HG02870 (cell line): Measurements from ENCODE around the gene CDKN2C.
A peak's percentile ranks its signal among the peaks of the same experiment; 100 is the strongest.
"Not testable (repeated sequence)": the region's sequence is repeated elsewhere in the genome, so short reads cannot be mapped to it uniquely, and the experiment has no call there.

Experiments used
- ATAC-seq: cut with Tn5 transposase; IDR thresholded peaks from one replicate; pipeline ENCODE4 v1.9.1; 2021; ENCODE audit warnings: mild to moderate bottlenecking, moderate library complexity; ENCODE audit not compliant: unreplicated experiment

CDKN2C gene

DNA sequence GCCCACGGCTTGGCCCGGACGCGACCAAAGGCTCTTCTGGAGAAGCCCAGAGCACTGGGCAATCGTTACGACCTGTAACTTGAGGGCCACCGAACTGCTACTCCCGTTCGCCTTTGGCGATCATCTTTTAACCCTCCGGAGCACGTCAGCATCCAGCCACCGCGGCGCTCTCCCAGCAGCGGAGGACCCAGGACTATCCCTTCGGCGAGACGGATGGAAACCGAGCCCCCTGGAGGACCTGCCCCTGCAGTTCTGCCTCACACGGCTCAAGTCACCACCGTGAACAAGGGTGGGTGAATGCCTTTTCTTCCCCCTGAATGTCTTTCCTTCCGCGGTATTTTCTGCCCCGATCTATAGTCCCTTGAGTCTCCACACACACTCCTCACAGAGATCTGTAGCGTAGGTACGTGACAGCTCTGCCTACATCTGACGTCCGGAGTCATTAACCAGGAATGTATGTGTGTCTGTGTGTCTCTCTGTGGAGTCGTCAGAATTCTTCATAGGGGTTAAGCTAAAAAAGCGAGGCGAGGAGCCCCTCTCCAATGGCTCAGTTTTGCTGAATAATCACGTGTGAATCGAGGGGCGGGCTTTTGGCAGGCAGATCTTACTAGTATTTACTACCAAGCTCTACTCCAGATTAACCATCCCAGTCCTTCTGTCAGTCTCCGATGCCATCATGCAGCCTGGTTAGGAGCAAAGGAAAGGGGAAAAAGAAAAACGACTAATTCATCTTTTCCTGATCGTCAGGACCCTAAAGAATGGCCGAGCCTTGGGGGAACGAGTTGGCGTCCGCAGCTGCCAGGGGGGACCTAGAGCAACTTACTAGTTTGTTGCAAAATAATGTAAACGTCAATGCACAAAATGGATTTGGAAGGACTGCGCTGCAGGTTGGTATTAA is at the start of gene CDKN2C:
Gene CDKN2C (plus strand): TSS at position 635 of the 898 bp plus-strand sequence. CDS start 124 bp downstream, at position 759.
- ATAC-seq = peak; percentile 26

DNA sequence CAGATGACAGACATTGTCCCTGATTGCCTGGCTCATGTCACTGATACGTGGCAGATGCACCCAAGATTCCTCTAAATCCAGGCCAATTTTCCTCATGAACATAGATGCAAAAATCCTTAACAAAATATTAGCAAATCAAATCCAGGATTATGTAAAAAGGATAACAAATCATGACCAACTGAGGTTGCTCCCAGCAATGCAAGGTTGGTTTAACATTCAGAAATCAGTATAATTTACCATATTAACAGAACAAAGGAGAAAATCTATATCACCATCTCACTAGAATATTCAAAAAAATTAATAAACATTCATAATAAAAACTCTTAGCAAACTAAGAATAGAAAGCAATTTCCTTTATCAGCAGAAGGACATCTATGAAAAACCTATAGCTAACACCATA is 49.6 kb upstream of the CDKN2C start:
- ATAC-seq = no peak

DNA sequence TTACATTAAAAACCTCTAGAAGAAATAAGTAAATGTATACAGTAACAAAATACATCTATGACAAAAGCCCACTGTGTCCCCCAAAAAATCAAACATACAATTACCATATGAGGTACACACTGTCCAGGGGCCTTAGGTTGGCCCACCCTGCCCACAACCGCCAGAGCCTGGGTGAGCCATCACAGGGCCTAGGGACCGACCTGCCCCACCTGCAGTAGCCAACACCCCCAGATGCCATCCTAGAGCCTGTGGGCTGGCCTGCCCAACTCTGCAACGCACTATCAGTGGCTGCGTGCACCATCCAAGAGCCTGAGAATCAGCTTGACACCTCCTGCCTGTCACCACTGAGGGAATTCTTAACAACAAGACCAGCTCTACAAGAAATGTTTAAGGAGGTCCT is 49.0 kb upstream of the CDKN2C start:
- ATAC-seq = no peak

DNA sequence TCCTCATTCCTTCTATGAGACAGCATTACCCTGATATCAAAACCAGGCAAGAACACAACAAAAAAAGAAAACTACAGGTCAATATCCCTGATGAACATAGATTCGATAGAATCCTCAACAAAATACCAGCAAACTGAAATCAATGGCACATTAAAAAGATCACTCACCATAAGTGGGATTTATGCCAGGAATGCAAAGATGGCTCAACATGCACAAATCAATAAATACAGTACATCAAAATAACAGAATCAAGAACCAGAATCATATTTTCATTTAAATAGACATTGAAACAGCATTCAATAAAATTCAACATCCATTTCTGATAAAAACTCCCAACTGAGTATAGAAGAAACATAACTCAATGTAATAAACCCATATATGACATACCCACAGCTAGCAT is 46.5 kb upstream of the CDKN2C start:
- ATAC-seq = no peak

DNA sequence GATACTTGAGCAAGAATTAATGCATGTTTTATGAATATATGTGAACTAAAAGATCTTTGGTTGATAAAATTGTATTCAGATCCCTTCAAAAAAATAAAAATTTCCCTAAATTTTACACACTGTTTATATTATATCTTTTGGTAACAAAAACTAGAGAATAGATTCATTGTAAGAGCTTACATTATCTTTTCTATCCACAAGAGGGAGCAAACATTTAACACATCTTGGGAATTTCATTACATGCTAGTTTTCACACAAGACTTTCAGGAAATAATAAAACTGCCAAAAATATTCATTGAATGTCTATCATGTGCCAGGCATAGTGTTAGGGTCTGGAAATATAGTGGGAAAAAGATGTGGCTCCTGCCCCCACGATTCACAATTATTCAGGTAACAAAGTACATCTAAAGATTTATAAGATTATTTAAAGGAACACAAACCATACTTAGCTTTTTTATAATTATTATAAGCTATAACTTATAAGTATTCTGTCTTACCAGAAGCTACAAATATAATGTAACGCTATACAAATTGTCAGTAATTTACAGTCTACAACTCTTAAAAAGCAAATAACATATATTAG is 40.6 kb upstream of the CDKN2C start:
- no peak for ATAC-seq

DNA sequence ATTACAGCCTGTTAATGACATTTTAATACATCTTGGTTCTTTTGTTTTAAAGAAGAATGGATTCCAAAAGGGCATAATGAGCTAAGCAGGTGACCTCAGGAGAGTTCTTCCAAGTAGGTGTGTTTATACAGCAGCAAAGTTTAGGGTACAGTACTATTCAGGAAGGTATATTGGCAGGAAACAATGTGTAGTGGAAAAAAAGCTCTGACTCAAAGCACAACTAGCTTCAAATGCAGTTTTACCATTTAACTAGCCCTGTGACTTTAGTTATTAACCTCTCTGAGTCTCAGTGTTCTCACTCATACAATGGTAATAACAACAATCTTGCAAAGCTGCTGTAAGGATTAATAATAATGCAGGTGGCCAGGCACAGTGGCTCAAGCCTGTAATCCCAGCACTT is 39.9 kb upstream of the CDKN2C start:
- ATAC-seq = peak; percentile 82

DNA sequence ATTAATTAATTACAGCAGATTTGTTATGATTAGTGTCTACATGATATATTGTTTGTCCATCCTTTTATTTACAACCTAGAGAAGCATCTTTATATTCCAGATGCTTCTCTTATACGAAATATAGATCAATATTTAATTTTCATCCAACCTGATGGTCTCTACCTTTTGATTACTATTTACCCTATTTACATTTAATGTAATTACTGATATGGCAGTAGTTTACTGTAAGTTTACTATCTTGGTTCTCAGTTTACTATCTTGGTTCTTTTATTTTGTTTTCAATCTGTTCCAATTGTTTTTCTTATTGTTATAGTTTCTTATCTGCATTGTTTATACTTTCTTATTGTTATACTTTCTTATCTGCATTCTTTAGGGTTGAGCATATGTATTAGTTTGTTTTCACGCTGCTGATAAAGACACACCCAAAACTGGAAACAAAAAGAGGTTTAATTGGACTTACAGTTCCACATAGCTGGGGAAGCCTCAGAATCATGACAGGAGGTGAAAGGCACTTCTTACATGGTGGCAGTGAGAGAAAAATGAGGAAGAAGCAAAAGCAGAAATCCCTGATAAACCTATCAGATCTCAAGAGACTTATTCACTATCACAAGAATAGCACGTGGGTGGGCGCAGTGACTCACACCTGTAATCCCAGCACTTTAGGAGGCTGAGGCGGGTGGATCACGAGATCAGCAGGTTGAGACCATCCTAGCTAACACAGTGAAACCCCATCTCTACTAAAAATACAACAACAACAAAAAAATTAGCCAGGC is 38.9 kb upstream of the CDKN2C start:
- ATAC-seq = no peak

DNA sequence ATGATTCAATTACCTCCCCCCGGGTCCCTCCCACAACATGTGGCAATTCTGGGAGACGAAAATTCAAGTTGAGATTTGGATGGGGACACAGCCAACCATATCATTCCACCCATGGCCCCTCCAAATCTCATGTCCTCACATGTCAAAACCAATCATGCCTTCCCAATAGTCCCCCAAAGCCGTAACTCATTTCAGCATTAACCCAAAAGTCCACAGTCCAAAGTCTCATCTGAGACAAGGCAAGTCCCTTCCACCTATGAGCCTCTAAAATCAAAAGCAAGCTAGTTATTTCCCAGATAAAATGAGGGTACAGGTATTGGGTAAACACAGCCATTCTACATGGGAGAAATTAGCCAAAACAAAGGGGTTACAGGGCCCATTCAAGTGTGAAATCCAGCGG is 38.0 kb upstream of the CDKN2C start:
- not testable (repeated sequence) for ATAC-seq

DNA sequence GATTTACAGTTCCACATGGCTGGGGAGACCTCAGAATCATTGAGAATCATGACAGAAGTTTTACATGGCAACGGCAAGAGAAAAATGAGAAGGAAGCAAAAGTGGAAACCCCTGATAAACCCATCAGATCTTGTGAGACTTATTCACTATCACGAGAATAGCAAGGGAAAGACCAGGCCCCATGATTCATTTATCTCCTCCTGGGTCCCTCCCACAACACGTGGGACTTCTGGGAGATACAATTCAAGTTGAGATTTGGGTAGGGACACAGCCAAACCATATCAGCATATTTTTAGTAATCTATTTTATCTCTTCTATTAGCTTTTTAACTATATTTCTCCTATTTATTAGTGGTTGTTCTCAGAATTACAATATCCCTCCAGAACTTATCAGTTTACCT is 36.3 kb upstream of the CDKN2C start:
- ATAC-seq = not testable (repeated sequence)

DNA sequence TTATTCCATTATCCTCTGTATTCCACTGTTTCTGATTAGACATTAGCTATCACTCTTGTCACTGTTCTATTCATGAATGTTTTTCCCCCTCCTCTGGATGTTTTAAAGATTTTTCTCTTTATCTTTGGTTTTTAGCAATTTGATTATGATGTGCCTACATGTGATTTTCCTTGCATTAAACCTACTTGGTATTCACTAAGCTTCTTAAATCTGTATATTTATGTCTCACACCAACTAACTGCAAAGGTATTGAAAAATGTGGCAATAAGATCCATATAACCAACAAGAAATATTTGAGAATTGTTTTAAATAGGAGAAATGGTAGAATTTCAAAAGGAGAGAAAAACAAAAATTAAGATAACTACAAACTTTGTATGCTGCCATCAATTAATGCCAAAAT is 35.2 kb upstream of the CDKN2C start:
- no peak for ATAC-seq

DNA sequence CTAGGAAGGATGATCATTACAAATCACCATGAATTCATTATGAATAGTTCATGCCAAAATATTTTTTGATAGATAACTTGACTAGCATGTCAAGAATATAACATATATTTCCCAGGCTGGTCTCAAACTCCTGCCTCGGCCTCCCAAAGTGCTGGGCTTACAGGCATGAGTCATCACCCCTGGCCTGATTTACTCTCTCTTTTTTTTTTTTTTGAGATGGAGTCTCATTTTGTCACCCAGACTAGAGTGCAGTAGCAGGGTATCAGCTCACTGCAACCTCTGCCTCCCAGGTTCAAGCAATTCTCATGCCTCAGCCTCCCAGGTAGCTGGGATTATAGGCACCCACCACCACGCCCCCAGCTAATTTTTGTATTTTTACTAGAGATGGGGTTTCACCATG is 34.8 kb upstream of the CDKN2C start:
- not testable (repeated sequence) for ATAC-seq

DNA sequence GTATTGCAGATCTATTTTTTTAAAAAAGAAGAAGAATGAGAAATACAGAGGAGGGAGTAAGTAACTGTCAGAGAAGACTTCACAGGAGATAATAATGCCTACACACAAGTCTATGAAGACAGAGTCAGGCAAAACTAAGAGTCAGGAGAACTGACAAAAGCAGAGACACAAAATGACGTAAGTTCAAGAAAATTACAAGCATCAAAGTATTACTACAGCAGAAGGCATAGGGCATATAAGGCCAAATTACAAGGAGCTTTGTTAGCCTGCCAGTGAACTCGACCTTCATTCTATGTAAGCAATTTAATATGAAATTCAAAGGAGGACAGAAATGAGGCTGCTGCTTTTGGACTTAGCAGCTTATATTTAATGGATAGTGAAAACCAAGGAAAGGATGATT is 33.7 kb upstream of the CDKN2C start:
- no peak for ATAC-seq

DNA sequence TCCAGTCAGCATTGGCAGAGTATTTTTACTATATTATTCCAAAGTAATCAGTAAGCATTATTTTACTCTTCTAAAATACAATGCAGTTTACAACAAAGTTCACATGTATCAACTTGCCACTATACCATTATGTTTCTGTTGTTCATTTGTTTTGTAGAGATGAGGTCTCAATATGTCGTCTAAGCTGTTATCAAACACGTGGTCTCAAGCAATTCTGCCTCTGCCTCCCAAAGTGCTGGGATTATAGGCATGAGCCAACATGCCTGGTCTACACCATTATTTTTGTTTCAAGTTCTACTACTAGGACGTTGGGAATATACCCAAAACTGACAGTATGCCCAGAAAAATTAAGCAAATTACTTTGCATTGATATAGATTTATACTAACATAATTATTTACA is 29.8 kb upstream of the CDKN2C start:
- no peak for ATAC-seq

DNA sequence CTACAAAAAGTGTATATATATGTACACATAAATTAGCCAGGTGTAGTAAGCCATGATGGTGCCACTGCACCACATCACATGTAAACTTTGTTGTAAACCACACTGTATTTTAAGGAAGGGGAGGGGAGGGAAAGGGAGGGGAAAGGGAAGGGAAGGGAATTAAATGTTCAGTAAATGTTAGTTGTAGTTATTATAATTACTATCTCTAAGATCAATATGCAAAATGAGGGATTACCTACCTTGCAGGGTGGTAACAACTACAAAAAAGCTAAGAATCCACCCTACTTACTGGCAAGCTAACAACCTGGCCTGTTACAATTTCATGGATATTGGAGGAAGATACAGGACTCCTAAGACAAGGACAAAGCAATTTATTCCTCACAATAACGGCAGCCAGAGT is 27.7 kb upstream of the CDKN2C start:
- no peak for ATAC-seq

DNA sequence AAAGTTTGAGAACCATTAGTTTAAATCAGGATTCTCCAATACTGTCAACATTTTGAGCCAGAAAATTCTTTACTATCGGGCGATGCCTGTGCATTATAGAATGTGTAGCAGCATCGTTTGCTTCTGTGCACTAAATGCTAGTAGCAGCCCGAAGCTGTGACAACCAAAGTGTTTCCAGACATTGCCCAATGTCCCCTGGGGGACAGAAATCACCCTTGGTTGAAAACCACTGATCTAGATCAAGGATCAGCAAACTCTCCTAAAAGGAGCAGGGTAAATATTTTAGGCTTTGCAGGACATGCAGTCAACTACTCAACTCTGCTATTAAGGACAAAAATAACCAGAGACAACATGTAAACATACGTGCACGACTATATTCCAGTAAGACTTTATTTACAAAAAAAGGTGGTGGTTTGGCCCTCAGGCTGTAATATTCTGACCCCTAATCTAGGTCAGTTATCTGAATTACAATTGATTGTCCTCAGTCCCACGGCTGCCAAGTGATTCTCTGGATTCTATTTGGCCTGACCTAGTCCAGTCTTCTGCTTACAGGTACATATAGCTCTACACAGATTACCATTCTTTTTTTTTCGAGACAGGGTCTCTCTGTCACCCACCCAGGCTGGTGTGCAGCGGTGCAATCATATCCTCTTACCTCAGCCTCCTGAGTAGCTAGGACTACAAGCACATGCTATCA is 20.6 kb upstream of the CDKN2C start:
- no peak for ATAC-seq

DNA sequence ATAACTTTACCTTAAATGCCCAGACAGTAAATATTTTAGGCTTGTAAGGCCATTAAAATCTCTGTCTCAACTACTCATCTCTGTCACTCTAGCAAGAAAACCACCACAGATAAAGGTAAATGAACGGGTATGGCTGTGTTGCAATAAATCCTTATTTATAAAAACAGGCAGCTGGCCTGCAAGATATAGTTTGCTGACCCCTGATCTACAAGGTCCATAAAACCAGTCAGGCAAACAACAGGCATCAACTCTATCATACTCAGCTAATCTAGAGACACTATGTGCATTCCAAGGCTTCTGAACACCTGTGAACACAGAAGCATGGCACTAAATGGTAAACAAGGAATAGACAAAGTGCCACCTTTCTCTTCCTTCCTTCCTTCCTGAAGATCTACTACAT is 19.6 kb upstream of the CDKN2C start:
- ATAC-seq = no peak

DNA sequence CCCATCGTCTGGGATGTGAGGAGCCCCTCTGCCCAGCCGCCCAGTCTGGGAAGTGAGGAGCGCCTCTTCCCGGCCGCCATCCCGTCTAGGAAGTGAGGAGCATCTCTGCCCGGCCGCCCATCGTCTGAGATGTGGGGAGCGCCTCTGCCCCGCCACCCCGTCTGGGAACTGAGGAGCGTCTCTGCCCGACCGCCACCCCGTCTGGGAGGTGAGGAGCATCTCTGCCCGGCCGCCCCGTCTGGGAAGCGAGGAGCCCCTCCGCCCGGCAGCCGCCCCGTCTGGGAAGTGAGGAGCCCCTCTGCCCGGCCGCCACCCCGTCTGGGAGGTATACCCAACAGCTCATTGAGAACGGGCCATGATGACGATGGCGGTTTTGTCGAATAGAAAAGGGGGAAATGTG is 17.5 kb upstream of the CDKN2C start:
- ATAC-seq = not testable (repeated sequence)

DNA sequence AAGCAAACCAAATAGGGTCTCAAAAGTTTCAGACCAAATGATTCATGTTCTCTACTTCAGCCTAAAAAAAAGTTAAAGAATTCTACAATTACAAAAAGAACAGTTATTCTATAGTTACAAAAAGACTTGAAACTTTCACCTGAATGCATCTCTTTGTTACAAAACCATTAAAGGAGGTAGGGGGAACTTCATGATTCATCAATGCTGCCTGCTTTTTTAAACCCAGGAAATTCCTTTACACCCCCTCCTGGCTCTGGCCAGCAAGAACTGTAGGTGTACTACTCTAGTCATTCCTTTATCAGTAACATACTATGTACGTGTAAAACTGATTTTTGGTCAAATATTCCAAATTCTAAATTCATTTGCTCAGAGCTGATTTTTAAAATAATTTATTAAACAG is 14.9 kb upstream of the CDKN2C start:
- no peak for ATAC-seq

DNA sequence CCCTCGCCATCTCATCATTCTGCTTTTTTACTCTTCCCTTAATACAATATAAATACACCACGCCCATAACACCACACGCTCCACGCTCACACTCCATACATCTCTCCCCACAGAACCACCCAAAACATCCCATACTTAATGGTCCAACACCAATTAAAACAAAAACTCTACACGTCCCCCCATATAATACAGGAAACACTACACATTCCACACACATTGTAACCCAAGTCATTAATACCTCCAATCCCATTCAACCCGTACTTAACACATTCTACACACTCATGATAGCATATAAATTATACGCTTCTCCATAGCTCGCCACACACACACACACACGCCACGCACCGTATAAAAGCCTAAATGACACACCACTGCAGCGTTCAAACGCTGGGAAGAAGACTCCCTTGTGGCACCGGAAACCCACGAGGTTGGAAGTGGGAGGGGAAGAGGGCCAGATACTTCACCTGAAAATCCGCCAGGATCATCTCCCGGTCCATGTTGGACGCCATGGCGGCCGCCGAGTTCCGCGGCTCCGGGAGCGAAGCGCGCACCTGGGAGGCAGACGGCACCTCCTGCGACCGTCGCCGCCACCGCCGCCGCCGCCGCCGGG is 10.6 kb upstream of the CDKN2C start:
- ATAC-seq = no peak

DNA sequence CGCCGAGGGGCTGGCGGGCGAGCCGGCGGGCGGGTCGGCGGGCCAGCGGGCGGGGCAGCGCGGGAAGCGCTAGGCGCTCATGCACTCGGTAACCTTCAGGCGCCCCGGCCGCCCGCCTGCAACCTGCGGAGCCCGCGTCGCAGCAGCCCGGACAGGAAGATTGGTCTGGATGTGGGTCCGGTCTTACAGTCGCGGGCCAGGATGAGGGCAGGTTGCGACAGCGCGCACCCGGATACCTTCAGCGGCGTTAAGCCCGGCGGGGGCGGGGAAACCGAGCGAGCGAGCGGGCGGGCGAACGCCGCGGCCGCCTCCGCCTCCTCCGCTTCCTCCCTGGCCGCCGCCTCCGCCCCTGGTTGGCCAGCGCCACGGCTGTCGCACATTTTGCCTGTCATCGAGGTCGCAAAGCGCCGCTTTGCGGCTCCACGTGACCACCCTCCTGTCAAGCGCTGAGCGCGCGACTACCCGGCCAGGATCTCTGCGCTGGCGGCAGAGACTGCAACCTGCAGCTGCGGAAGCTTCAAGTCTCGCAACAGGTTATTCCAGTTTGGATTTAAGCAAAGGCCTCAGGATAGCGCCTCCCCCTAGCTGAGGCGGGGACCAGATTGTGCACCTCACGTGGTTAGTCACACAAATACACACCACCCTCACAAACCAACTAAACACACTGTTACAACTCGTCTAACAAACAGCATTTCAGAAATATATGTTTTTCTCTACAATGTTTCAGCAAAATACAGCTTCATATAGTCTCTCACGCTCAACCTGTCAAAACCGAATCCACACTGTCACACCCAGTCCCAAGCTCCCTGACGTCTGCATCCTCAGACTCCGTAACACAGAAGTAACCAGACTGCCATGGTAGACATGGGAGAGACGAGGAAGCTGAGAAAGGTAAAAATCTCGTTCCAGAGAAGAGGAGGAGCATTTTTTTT is 9.9 kb upstream of the CDKN2C start, which contains the start of gene FAF1:
Gene FAF1 (minus strand): TSS at position 355 of the 932 bp plus-strand sequence. CDS start 456 bp downstream, outside the sequence.
- peak; percentile 83 for ATAC-seq
